Motor neuron (in vitro differentiated cells): ENCODE measurements around the gene DDAH1. TPM values are rescaled to one million over a fixed set of nuclear protein-coding genes. Genes with fewer than 3 reads are reported as not detected.
A peak's percentile ranks its signal among the peaks of the same experiment; 100 is the strongest.
"Not testable (repeated sequence)": the region's sequence is repeated elsewhere in the genome, so short reads cannot be mapped to it uniquely, and the experiment has no call there.

ENCODE experiments used
- ATAC-seq, 8 experiments: fragments of 200-7000 bp; cut with Tn5 transposase; replicated peaks in 6 of 8; 2 replicates each; pipeline ENCODE4 v1.8.0; 2021; ENCODE audit warnings: mild to moderate bottlenecking in 8 of 8, moderate library complexity in 8 of 8
- H3K27ac ChIP-seq, 2 donors: fragments of 250-450 bp; sonication (Bioruptor Pico); 2 replicates each; pipeline ENCODE4 v1.9.0; 2021; ENCODE audit warnings: antibody characterized with exemption in 2 of 2, mild to moderate bottlenecking in 2 of 2, moderate library complexity in 1 of 2
- H3K4me1 ChIP-seq, 2 donors: fragments of 250-450 bp; sonication (Bioruptor Pico); replicated peaks in 1 of 2; 2 replicates each; pipeline ENCODE4 v1.6.1; 2021; ENCODE audit warnings: antibody characterized with exemption in 2 of 2, mild to moderate bottlenecking in 2 of 2, moderate library complexity in 1 of 2
- H3K4me3 ChIP-seq, 5 donors: fragments of 250-450 bp; sonication (Bioruptor Pico); 2 replicates each; pipeline ENCODE4 v1.9.0; 2021; ENCODE audit warnings: antibody characterized with exemption in 5 of 5, mild to moderate bottlenecking in 5 of 5, moderate library complexity in 4 of 5
- WGBS, 10 experiments: fragments of 450-650 bp; shearing (Covaris generic); methylation state at CpG; one replicate each; pipeline ENCODE4 v1.0.0; 2022; 5-methylcytosine and 5-hydroxymethylcytosine counted together
- in situ Hi-C, 9 experiments: fragments of 400-800 bp; cut with MboI; loops; one replicate each; pipeline ENCODE4 v1.15.0; 2021; ENCODE audit warnings: low sequenced_read_pairs in 9 of 9, low pct_unique_long_range_greater_than_20kb in 2 of 9; ENCODE audit not compliant: unreplicated experiment in 9 of 9
- total RNA-seq, 8 experiments: library from RNA; unstranded; fragments of 300-600 nt; gene quantifications; 2 replicates each; pipeline versions ENCODE4 v1.2.3 to v1.2.4, GENCODE V29; 2022

DDAH1 gene
- total RNA-seq, 8 experiments from 2014 or later: 4.4 to 75.0 (median 20.0) TPM

- H3K4me3 ChIP-seq: no peak overlapping the region
- no peak for ATAC-seq
- no peak overlapping the region for H3K27ac ChIP-seq
- H3K4me1 ChIP-seq: peaks cover 0 to 2% of the 10 kb centered on the region in 2 donors
- in situ Hi-C loops: no loop called here
Measured at GRCh38 chr1:85356130-85356529, 108.8 kb downstream of the DDAH1 start.

- ATAC-seq: no peak
- 57 to 100% (median 90%) methylated on average over 1 to 4 of the region's 4 CpGs; no CpG with 5 or more reads in 3 of the 10 experiments for WGBS, 10 experiments
- Histone ChIP-seq H3K27ac (no peak overlapping the region), H3K4me3 (no peak overlapping the region), H3K4me1 (peaks cover 0 to under 1% of the 10 kb centered on the region in 2 donors)
- in situ Hi-C loops: no loop called here
Measured at GRCh38 chr1:85352055-85352454, 112.9 kb downstream of the DDAH1 start.

GRCh38 chr1:85351202-85351828, 113.6 kb downstream of the DDAH1 start:
- in situ Hi-C loops: no loop called here

DNA sequence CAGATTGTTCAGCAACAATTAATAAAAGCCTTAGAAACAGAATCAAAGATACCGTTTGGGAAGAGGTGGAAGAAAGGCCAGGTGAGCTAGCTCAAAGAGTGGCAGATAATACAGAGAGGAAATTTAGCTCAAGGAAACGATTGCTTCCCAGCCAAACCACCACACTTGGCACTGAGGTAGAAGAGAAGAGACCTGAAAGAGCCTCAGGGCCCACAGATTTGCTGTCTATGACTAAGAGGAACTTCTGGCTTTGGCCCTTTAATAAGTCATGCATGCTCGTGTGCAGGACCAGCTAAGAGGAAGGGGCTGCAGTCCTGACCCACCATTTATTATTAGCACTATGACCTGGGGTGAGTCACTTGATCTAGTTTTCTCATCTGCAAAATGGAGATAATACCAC, 115.7 kb downstream of the DDAH1 start:
- in situ Hi-C loops: no loop called here
- Histone ChIP-seq H3K27ac (no peak overlapping the region), H3K4me1 (no peaks in the 10 kb centered on the region), H3K4me3 (no peak overlapping the region)
- 60 to 100% (median 88%) methylated on average over 1 to 3 of the region's 3 CpGs for WGBS, 10 experiments
- no peak for ATAC-seq

More at GRCh38 chr1:85351202-85351828, 113.6 kb downstream of the DDAH1 start:
- Histone ChIP-seq H3K4me3 (no peak overlapping the region), H3K27ac (no peak overlapping the region), H3K4me1 (no peaks in the 10 kb centered on the region)
- ATAC-seq: no peak
- 68 to 100% (median 90%) methylated on average over 1 to 3 of the region's 3 CpGs; no CpG with 5 or more reads in 1 of the 10 experiments for WGBS, 10 experiments

DNA sequence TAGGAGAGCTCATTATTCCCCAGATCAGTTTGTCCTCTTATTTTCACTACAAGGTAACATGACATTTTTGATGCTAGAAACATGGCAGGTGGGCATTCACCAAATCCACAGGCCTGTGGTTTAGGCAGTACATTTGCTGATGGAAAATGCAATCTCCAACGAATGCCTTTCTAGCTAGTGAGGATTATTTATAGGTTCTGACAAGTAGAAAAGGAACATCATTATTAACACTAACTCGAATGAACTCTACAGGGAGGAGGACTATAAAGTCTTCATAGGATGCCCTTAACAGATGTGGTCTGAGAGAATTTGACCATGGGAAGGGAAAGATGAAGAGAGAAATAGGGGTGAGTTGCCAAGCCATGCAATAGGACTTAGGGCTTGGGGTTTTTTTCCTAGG, 117.1 kb downstream of the DDAH1 start:
- in situ Hi-C loops: no loop called here
- Histone ChIP-seq H3K4me3 (no peak overlapping the region), H3K4me1 (no peaks in the 10 kb centered on the region), H3K27ac (no peak overlapping the region)
- no peak for ATAC-seq
- 37 to 100% (median 83%) methylated on average over 1 to 2 of the region's 2 CpGs; no CpG with 5 or more reads in 2 of the 10 experiments for WGBS, 10 experiments

GRCh38 chr1:85347275-85347674, 117.7 kb downstream of the DDAH1 start:
- ATAC-seq, in situ Hi-C loops, H3K4me3 ChIP-seq, H3K4me1 ChIP-seq, H3K27ac ChIP-seq: not testable (repeated sequence)
- 40 to 100% methylated on average over 1 of the region's 4 CpGs; no CpG with 5 or more reads in 8 of the 10 experiments for WGBS, 10 experiments

DNA sequence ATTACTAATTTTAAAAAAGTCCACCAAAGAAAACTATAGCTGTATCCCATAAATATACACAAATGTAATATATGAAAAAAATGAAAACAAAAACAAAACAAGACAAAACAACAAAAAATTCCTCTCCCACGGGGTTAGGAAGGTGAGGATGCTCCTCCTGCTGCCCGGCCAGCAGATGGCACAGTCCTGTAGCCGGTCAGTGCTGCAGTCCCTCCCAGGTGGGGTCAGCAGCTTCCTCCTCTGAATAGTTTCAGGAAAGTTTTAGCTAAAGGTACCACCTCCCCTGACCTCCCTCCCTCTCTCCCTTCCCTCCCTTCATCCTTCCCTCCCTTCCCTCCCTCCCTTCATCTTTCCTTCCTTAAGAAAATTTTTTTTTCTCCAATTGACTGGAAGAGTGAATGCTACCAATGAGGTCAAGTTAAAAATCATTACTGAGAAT, 120.7 kb downstream of the DDAH1 start:
- Histone ChIP-seq H3K4me1 (no peaks in the 10 kb centered on the region), H3K4me3 (no peak overlapping the region), H3K27ac (no peak overlapping the region)
- in situ Hi-C loops: no loop called here
- peak in 6 of 8 experiments; percentile 54 to 84 (median 65) for ATAC-seq
- 0 to 30% (median 11%) methylated on average over 1 to 3 of the region's 3 CpGs; no CpG with 5 or more reads in 2 of the 10 experiments for WGBS, 10 experiments

DNA sequence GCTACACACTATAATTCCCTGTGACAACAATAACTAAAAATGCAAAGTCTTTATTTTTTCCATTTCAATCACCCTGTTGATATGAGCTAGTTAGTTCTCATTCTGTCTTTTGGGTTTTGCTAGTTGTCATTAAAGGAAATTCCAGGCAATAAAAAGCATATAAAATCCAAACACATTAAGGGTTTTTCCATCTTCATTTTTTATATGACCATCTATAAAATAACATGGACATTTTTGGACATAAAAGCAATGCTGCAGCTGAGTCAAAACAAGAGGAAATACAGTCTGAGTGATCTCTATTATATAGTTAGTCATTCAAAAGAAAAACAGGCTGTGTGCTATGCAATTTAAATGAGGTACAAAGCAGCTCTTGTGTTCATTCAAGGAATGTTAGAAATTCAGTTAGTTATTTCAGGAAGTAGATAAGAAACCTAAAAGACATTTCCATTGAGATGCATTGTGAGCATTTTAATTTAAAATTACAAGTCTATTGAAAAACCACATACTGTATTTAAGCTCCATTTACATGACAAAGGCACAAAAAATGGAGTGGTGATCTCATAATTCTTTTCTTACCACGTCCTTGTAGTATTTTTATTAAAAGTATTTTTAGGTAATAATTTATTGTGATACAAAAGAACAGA, 121.2 kb downstream of the DDAH1 start:
- WGBS, 10 experiments: 0 to 20% (median 4%) methylated on average over 1 of the region's 1 CpG; no CpG with 5 or more reads in 2 of the 10 experiments
- peak in 5 of 8 experiments; percentile 25 to 95 (median 78) for ATAC-seq
- Histone ChIP-seq H3K4me3 (no peak overlapping the region), H3K4me1 (no peaks in the 10 kb centered on the region), H3K27ac (no peak overlapping the region)
- in situ Hi-C loops: no loop called here

GRCh38 chr1:85343213-85343611, 121.7 kb downstream of the DDAH1 start:
- in situ Hi-C loops: no loop called here
- Histone ChIP-seq H3K4me3 (no peak overlapping the region), H3K27ac (no peak overlapping the region), H3K4me1 (no peaks in the 10 kb centered on the region)
- WGBS, 10 experiments: 0 to 100% (median 89%) methylated on average over 1 of the region's 1 CpG; no CpG with 5 or more reads in 1 of the 10 experiments
- no peak for ATAC-seq

GRCh38 chr1:85342207-85342606, 122.8 kb downstream of the DDAH1 start:
- no peak overlapping the region for H3K4me3 ChIP-seq
- H3K4me1 ChIP-seq: no peaks in the 10 kb centered on the region
- in situ Hi-C loops: no loop called here
- no peak overlapping the region for H3K27ac ChIP-seq
- no peak for ATAC-seq

- WGBS, 10 experiments: 66 to 100% (median 88%) methylated on average over 1 to 3 of the region's 3 CpGs; no CpG with 5 or more reads in 2 of the 10 experiments
- no peak for ATAC-seq
- Histone ChIP-seq H3K4me3 (no peak overlapping the region), H3K4me1 (no peaks in the 10 kb centered on the region), H3K27ac (no peak overlapping the region)
- in situ Hi-C loops: no loop called here
Measured at GRCh38 chr1:85340427-85340826, 124.5 kb downstream of the DDAH1 start.

DNA sequence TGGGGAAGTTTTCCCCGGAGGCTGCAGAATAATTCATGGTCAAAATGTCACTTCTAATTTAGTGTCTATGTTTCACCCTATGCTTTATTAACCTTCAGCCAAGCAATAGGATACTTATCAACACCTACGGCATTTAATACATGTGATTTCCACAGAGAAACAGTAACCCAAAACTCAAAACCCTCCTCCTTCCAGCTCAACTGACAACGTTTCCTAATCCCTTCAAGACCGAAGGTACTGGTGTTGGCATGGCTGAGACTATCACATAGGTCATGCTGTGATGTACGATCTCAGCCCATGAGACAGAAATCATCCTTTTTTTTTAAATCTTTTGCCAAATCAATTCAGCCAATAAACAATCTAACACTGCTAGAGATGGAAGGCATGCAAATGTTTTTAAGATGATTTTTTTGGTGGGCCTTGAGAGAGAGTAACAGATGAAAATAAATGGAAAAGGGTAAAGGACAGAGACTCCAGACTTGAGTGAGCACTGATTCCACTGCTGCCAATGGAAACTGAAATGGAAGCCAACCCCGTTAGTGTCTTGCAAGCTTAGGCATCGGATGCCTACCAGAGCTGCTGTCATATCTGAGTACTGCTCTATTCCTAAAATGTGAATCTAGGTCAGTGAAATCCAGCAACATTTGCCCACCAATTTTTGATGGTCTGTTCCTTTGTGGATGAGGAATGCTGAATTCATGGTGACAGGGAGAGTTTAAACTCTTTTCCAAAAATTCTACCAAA, 125.1 kb downstream of the DDAH1 start:
- Histone ChIP-seq H3K27ac (no peak overlapping the region), H3K4me1 (no peaks in the 10 kb centered on the region), H3K4me3 (no peak overlapping the region)
- 22 to 100% (median 69%) methylated on average over 1 to 7 of the region's 7 CpGs for WGBS, 10 experiments
- ATAC-seq: no peak
- in situ Hi-C loops: no loop called here

DNA sequence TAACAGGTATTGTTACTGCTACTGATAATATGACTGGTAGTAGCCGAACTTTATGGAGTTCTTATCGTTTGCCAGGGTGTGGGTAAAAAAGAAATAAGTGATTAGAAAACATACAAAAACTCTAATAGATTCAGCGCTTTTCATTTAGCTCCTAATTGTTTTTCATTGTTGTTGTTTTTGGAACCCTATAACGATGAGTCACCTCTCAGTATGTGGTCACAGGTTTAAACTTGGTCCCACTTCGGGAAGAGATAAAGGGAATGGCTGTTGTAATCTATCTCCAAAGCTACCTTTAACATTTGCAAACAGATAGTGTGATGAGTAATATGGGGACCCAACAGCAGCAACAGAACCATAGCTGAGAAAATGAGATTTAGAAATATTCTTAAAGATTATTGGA, 125.9 kb downstream of the DDAH1 start:
- 25 to 97% (median 83%) methylated on average over 2 to 5 of the region's 5 CpGs for WGBS, 10 experiments
- ATAC-seq: no peak
- in situ Hi-C loops: no loop called here
- Histone ChIP-seq H3K27ac (no peak overlapping the region), H3K4me1 (no peaks in the 10 kb centered on the region), H3K4me3 (no peak overlapping the region)
